Stimulated activated naive CD8-positive, alpha-beta T cell treated with anti-CD3 and anti-CD28 coated beads, Interleukin-15, Interleukin-2, amounts not matched to agents 100 ng/mL and 50 ng/mL, for 24 hours (primary cell): ENCODE data around the gene TFF1.

ENCODE experiments used
- H3K27ac Mint-ChIP-seq: one replicate; pipeline ENCODE4 v1.8.0; 2021; ENCODE audit warnings: mild to moderate bottlenecking, mixed read lengths
- H3K27me3 Mint-ChIP-seq: one replicate; pipeline ENCODE4 v1.8.0; 2021; ENCODE audit warnings: mixed read lengths
- H3K36me3 Mint-ChIP-seq: one replicate; pipeline ENCODE4 v1.8.0; 2021; ENCODE audit warnings: low read depth, mixed read lengths
- H3K4me1 Mint-ChIP-seq: one replicate; pipeline ENCODE4 v1.8.0; 2021; ENCODE audit warnings: low read depth, mixed read lengths
- H3K4me3 Mint-ChIP-seq: one replicate; pipeline ENCODE4 v1.8.0; 2021; ENCODE audit warnings: mild to moderate bottlenecking, mixed read lengths
- H3K9me3 Mint-ChIP-seq: one replicate; pipeline ENCODE4 v1.8.0; 2021; ENCODE audit warnings: mixed read lengths

TFF1 gene

DNA sequence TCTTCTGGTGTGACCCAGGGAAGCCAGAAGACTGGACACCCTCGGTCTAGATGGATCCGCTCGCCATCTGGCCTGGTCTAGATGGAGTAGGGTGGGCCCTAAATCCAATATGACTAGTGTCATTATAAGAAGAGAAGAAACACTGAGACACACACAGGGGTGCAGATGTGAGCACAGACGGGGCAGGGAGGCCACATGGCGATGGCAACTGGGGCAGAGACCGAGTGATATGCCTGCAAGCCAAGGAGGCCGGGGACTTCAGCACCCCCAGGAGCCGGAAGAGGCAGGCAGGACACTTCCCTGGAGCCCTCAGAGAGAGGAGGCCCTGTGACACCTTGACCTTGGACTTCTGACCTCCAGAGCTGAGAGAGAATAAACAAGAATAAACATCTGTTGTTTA lies 45.5 kb downstream of the TFF1 start:
- peaks cover 9% of the 10 kb centered on the region for H3K27me3 Mint-ChIP-seq
- H3K27ac Mint-ChIP-seq: no peak overlapping the region
- no peaks in the 10 kb centered on the region for H3K36me3 Mint-ChIP-seq
- no peak overlapping the region for H3K4me3 Mint-ChIP-seq
- H3K4me1 Mint-ChIP-seq: peaks cover 10% of the 10 kb centered on the region
- H3K9me3 Mint-ChIP-seq: no peaks in the 10 kb centered on the region

- no peak overlapping the region for H3K4me3 Mint-ChIP-seq
- no peak overlapping the region for H3K27ac Mint-ChIP-seq
- no peaks in the 10 kb centered on the region for H3K36me3 Mint-ChIP-seq
- peaks cover 10% of the 10 kb centered on the region for H3K4me1 Mint-ChIP-seq
- H3K27me3 Mint-ChIP-seq: peaks cover 6% of the 10 kb centered on the region
- H3K9me3 Mint-ChIP-seq: no peaks in the 10 kb centered on the region
Observed at GRCh38 chr21:42319851-42320572, 46.3 kb downstream of the TFF1 start.

GRCh38 chr21:42319376-42319775 lies 47.0 kb downstream of the TFF1 start:
- Mint-ChIP-seq H3K4me3 (no peak overlapping the region), H3K27me3 (peaks cover 5% of the 10 kb centered on the region), H3K9me3 (no peaks in the 10 kb centered on the region), H3K36me3 (no peaks in the 10 kb centered on the region), H3K4me1 (peaks cover 10% of the 10 kb centered on the region), H3K27ac (no peak overlapping the region)

DNA sequence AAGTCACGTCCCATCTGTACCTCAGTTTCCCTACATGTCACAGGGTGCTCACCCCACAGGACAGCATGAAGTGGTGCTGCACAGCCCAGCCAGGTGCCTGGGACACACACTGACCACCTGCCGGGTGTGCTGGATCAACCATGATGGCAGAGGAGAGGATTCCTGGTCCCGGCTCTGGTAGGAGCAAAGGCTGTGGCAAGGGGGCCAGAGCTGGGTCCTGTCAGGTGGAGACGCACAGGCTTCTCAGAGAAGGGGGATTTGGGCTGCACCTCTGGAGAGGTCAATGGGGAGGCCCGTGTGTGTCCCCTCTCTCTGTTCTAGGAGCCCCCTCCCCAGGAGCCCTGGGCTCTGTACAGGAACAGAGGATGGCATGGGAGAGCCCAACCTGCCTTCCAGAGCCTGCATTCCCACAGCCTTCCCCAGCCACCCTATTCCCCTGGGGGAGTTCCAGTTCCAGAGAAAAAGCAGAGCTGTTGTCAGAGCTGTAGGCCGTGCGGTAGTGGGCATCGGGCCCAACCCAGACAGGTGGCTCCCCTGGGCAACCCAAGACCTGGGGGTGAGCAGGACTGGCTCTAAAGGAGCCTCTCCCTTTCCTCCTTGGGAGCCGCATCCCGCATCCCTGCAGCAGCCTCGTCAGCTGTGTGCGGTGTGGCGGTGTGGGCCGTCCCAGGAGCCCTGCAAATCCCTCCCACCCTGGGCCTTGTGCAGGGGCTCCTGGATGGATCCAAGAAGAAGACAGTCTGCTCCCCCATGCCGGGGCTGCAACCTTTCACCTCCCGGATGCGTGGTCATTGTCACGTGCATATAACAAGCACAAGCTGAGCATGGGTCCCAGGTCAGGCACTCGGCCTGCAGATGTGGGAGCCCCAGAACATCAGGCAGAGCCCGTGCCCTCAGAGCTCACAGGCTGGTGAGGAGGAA lies 48.2 kb downstream of the TFF1 start:
- Mint-ChIP-seq H3K36me3 (no peaks in the 10 kb centered on the region), H3K27me3 (no peaks in the 10 kb centered on the region), H3K9me3 (no peaks in the 10 kb centered on the region), H3K4me1 (peaks cover 10% of the 10 kb centered on the region), H3K4me3 (no peak overlapping the region), H3K27ac (no peak overlapping the region)

DNA sequence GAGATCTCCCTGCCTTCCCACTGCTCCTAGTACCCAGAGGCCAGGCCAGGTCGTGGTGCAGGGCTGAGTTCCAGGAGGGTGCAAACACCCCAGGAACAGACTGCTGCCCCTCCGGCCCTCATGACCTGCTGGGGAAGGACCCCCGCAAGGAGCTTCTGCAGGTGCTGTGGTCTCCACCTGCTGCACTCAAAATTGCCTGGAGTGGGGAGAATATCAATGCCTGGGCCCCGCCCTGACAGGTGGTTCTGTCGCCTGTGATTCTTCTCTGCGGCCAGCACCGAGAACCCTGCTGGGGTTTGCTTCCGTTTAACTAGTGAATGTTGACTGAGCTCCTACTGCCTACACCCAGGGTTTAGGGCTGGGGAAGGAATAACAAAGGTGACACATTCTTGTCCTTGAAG lies 49.0 kb downstream of the TFF1 start:
- H3K4me3 Mint-ChIP-seq: no peak overlapping the region
- no peaks in the 10 kb centered on the region for H3K9me3 Mint-ChIP-seq
- H3K27ac Mint-ChIP-seq: no peak overlapping the region
- H3K4me1 Mint-ChIP-seq: peaks cover 10% of the 10 kb centered on the region
- no peaks in the 10 kb centered on the region for H3K36me3 Mint-ChIP-seq
- H3K27me3 Mint-ChIP-seq: no peaks in the 10 kb centered on the region

DNA sequence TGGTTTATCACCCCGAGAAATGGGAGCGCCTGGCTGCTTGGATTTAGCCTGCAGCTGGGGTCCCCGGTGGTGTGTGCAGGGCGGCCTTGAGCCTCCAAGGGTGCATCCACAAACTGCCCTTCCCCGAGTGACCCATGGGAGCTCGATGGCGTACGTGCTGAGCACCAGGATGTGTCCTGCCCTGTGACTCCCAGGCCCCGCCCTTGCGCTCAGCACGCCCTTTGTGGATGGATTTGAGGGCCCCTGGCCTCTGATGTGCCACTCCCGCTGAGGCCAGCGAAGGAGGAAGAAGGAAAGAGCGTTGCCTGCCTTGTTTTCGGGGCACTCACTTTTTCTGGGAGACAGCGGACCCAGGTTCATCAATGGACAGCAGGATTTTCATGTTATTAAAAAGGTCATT lies 49.4 kb downstream of the TFF1 start:
- no peaks in the 10 kb centered on the region for H3K9me3 Mint-ChIP-seq
- H3K36me3 Mint-ChIP-seq: no peaks in the 10 kb centered on the region
- H3K27ac Mint-ChIP-seq: no peak overlapping the region
- peaks cover 10% of the 10 kb centered on the region for H3K4me1 Mint-ChIP-seq
- no peak overlapping the region for H3K4me3 Mint-ChIP-seq
- no peaks in the 10 kb centered on the region for H3K27me3 Mint-ChIP-seq

- no peak within 1 kb of the TSS for H3K4me3 Mint-ChIP-seq
- H3K4me1 Mint-ChIP-seq: peaks cover 10% of the 10 kb centered on the region
- no peaks in the 10 kb centered on the region for H3K27me3 Mint-ChIP-seq
- no peaks in the 10 kb centered on the region for H3K9me3 Mint-ChIP-seq
- H3K27ac Mint-ChIP-seq: no peak within 1 kb of the TSS
- H3K36me3 Mint-ChIP-seq: no peaks in the 10 kb centered on the region
Observed at GRCh38 chr21:42315296-42315891, 50.9 kb downstream of the TFF1 start, which contains the start of gene TFF3. Gene TFF3, minus strand, starts transcription at chr21:42315409. Its CDS starts 35 bp downstream, at chr21:42315374.

GRCh38 chr21:42314616-42315295 lies 51.6 kb downstream of the TFF1 start:
- Mint-ChIP-seq H3K27ac (no peak overlapping the region), H3K36me3 (no peaks in the 10 kb centered on the region), H3K9me3 (no peaks in the 10 kb centered on the region), H3K27me3 (no peaks in the 10 kb centered on the region), H3K4me3 (no peak overlapping the region), H3K4me1 (peaks cover 10% of the 10 kb centered on the region)

DNA sequence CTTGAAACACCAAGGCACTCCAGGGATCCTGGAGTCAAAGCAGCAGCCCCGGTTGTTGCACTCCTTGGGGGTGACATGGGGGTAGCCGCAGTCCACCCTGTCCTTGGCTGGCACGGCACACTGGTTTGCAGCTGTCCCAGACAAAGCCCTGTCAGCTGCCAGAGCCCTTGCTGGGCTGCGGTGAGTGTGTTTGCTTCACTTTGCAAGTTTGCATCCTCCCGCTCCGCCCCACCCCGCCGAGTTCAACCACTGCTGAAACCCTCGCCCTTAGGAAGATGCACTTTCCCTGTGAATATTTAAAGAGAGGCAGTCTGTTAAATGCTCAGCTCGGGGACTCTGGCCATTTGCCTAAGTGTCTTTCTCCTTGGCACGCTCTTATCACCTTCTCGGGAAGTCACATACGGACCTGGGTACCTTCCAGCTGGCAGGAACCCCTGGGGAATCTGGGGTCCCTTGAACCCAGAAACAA lies 52.8 kb downstream of the TFF1 start:
- H3K9me3 Mint-ChIP-seq: no peaks in the 10 kb centered on the region
- peaks cover 2% of the 10 kb centered on the region for H3K4me1 Mint-ChIP-seq
- no peaks in the 10 kb centered on the region for H3K27me3 Mint-ChIP-seq
- no peak overlapping the region for H3K4me3 Mint-ChIP-seq
- H3K27ac Mint-ChIP-seq: no peak overlapping the region
- no peaks in the 10 kb centered on the region for H3K36me3 Mint-ChIP-seq

DNA sequence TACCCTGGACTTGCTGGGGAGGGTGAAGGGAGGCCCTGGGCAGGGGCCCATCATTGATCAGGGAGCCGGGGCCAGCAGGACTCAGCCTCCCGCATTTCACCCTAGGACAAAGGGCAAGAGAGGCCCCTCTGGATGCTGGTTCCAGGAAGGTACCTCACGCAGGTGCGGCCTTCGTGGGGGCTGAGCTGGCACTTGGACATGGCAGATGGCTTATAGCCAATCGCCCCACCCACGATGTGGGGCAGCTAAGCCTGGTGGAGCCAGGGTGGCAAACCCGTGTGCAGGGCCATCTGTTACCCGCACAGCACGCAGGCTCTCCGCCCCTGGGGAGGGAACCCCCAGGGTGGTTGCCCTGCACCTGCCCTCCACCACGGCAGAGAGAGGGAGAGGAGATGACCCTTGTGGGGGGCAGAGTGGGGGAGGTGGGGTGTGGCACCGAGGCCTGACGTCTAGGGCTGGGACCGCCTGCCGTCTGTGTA lies 53.7 kb downstream of the TFF1 start:
- Mint-ChIP-seq H3K27me3 (no peaks in the 10 kb centered on the region), H3K9me3 (no peaks in the 10 kb centered on the region), H3K27ac (no peak overlapping the region), H3K4me1 (no peaks in the 10 kb centered on the region), H3K4me3 (no peak overlapping the region), H3K36me3 (no peaks in the 10 kb centered on the region)
